Prostate gland (tissue), 2 donors: ENCODE measurements around the gene MAGI2. TPM values are rescaled to one million over a fixed set of nuclear protein-coding genes. Genes with fewer than 3 reads are reported as not detected.

Experiments used
- DNase-seq: peaks from one replicate; pipeline ENCODE4 v3.0.0-alpha.2; 2019; ENCODE audit warnings: low spot score
- H3K27ac ChIP-seq, 2 donors: fragments of 200-600 bp; sonication (generic); 2 replicates each; pipeline ENCODE4 v1.5.1; 2017 to 2019
- H3K27me3 ChIP-seq: fragments of 200-600 bp; sonication (generic); replicated peaks from 2 replicates; pipeline ENCODE4 v1.5.1; 2019; ENCODE audit not compliant: insufficient read depth
- H3K36me3 ChIP-seq, 2 donors: fragments of 200-600 bp; sonication (generic); 1 replicate in 1 of 2; 2 replicates in 1 of 2; pipeline versions ENCODE4 v1.5.1 to v1.8.1; 2017 to 2019
- H3K4me1 ChIP-seq: fragments of 200-600 bp; sonication (generic); replicated peaks from 2 replicates; pipeline ENCODE4 v1.5.1; 2019
- H3K4me3 ChIP-seq, 2 donors: fragments of 200-600 bp; sonication (generic); 2 replicates each; pipeline ENCODE4 v1.5.1; 2017 to 2019
- H3K9me3 ChIP-seq: fragments of 200-600 bp; sonication (generic); 2 replicates; pipeline ENCODE4 v1.5.1; 2017
- CTCF ChIP-seq, 4 experiments: fragments of 200-600 bp in 2 of 4; fragments of 450-650 bp in 2 of 4; sonication (generic) in 2 of 4; IDR thresholded peaks; 1 replicate in 3 of 4; 2 replicates in 1 of 4; pipeline ENCODE4 v1.5.1; 2016 to 2019; ENCODE audit warnings: antibody characterized with exemption in 4 of 4, mild to moderate bottlenecking in 2 of 4, moderate library complexity in 2 of 4
- POLR2A ChIP-seq: fragments of 450-650 bp; IDR thresholded peaks from one replicate; pipeline ENCODE4 v1.6.1; 2016; ENCODE audit warnings: antibody characterized with exemption, mild to moderate bottlenecking
- POLR2AphosphoS5 ChIP-seq: sonication (generic); formaldehyde crosslinking; IDR thresholded peaks from one replicate; pipeline ENCODE4 v1.6.1; 2017; ENCODE audit warnings: antibody characterized with exemption
- WGBS: methylation state at CpG from one replicate; pipeline ENCODE4 v1.1.5; 2018; 5-methylcytosine and 5-hydroxymethylcytosine counted together
- intact Hi-C: fragments of 100-400 bp; cut with DNase I; formaldehyde crosslinking; loops from one replicate; pipeline ENCODE4 v1.14.2; 2022
- total RNA-seq, 2 donors: library from RNA; depleted of rRNA; stranded (reverse); fragments of >200 nt; gene quantifications; one replicate each; pipeline ENCODE4 v1.1.0, GENCODE V29; 2016

The MAGI2 gene
- total RNA-seq, 2 donors from 2014 or later, result 27.1 to 31.3 TPM

GRCh38 chr7:78103475-78103874 lies 1350.0 kb downstream of the MAGI2 start:
- H3K9me3 ChIP-seq, result no peaks in the 10 kb centered on the region
- no peak overlapping the region for H3K4me3 ChIP-seq
- no peaks in the 10 kb centered on the region for H3K4me1 ChIP-seq
- TF ChIP-seq CTCF (IDR thresholded peaks at IDR 0.05), result no peak
- no peak for TF ChIP-seq POLR2A
- TF ChIP-seq POLR2AphosphoS5, result no peak
- no peak for DNase-seq
- WGBS, result 82% methylated on average over 4 of the region's 4 CpGs
- intact Hi-C loops, result no loop called here
- H3K27ac ChIP-seq, result no peak overlapping the region
- H3K36me3 ChIP-seq, result no peaks in the 10 kb centered on the region
- no peaks in the 10 kb centered on the region for H3K27me3 ChIP-seq

- Histone ChIP-seq H3K36me3 (no peaks in the 10 kb centered on the region), H3K27me3 (no peaks in the 10 kb centered on the region), H3K27ac (no peak overlapping the region), H3K4me3 (no peak overlapping the region), H3K9me3 (no peaks in the 10 kb centered on the region), H3K4me1 (no peaks in the 10 kb centered on the region)
- intact Hi-C loops, result no loop called here
- TF ChIP-seq POLR2AphosphoS5, result no peak
- no peak for DNase-seq
Measured at GRCh38 chr7:78101076-78101475, 1352.4 kb downstream of the MAGI2 start.

- Histone ChIP-seq H3K27me3 (no peaks in the 10 kb centered on the region), H3K4me1 (no peaks in the 10 kb centered on the region), H3K27ac (no peak overlapping the region), H3K36me3 (no peaks in the 10 kb centered on the region), H3K4me3 (no peak overlapping the region), H3K9me3 (no peaks in the 10 kb centered on the region)
- DNase-seq, result no peak
- intact Hi-C loops, result no loop called here
- TF ChIP-seq CTCF (IDR thresholded peaks at IDR 0.05) (no peak), POLR2AphosphoS5 (no peak)
- 87% methylated on average over 3 of the region's 3 CpGs for WGBS
Measured at GRCh38 chr7:78099715-78100394, 1353.6 kb downstream of the MAGI2 start.

DNA sequence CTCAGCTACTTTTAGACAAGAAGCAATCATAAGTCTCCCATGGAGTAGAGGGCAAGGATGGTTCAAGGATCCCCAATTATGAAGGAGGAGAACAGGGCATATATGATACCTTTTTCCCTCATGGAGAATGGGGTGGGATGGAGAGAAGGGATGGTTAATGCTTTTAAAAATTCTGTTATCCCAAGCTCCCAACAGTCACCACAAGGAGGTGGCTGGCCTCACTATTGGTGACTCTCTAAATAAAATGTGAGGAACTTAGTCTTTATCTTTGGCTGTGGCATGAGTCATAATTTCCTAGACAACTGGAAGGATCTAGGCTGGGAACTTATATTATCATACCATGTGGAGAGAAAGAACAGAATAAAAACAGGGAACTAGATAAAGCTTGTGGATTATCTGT lies 1357.9 kb downstream of the MAGI2 start:
- no peaks in the 10 kb centered on the region for H3K27me3 ChIP-seq
- intact Hi-C loops, result no loop called here
- H3K27ac ChIP-seq, result no peak overlapping the region
- DNase-seq, result no peak
- no peak overlapping the region for H3K4me3 ChIP-seq
- no peaks in the 10 kb centered on the region for H3K36me3 ChIP-seq
- TF ChIP-seq POLR2AphosphoS5 (no peak), POLR2A (no peak), CTCF (IDR thresholded peaks at IDR 0.05) (no peak)
- no peaks in the 10 kb centered on the region for H3K9me3 ChIP-seq
- no peaks in the 10 kb centered on the region for H3K4me1 ChIP-seq

DNA sequence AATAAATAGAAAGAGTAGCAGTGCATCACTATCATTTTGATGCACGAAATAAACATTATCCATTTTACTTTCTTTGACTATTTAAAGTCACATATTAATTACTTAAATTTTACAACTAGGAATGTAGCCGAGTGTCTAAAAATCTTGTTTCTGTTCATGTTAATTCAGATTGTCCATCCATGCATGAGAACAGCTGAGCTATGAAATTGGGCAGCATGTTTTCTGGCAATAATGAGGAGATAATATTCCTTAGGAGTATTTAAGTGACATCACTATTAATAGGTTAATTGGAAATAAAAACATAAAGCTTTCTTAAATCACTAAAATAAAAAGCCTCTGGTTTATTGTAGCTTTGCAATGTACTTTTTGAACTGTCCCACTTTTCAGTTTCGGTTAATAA lies 1361.1 kb downstream of the MAGI2 start:
- Histone ChIP-seq H3K9me3 (no peaks in the 10 kb centered on the region), H3K36me3 (no peaks in the 10 kb centered on the region), H3K27me3 (no peaks in the 10 kb centered on the region), H3K4me3 (no peak overlapping the region), H3K27ac (no peak overlapping the region), H3K4me1 (no peaks in the 10 kb centered on the region)
- intact Hi-C loops, result no loop called here
- 89% methylated on average over 3 of the region's 3 CpGs for WGBS
- no peak for DNase-seq
- TF ChIP-seq POLR2A (no peak), CTCF (IDR thresholded peaks at IDR 0.05) (no peak), POLR2AphosphoS5 (no peak)
